ENCODE results near the gene ACTR3.

DNA sequence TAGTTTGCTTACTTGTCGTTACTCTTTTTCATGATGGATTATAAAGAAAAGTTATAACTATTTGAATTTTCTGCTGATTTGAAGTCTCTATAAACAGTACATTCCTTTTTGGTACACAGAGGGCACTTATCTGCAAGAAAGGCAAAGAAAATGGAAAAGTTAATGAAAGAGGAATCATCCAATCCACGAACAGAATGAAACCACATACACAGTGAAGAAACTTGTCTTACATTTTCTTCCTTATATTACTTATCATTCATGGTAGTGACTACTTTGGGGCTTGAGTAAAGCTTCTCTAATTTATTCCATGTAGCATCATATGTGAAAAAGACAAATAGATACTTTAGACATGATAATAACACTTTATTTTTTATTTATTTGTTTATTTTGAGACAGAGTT is 14.8 kb upstream of the ACTR3 start:
- TF ChIP-seq, protein P1, sequence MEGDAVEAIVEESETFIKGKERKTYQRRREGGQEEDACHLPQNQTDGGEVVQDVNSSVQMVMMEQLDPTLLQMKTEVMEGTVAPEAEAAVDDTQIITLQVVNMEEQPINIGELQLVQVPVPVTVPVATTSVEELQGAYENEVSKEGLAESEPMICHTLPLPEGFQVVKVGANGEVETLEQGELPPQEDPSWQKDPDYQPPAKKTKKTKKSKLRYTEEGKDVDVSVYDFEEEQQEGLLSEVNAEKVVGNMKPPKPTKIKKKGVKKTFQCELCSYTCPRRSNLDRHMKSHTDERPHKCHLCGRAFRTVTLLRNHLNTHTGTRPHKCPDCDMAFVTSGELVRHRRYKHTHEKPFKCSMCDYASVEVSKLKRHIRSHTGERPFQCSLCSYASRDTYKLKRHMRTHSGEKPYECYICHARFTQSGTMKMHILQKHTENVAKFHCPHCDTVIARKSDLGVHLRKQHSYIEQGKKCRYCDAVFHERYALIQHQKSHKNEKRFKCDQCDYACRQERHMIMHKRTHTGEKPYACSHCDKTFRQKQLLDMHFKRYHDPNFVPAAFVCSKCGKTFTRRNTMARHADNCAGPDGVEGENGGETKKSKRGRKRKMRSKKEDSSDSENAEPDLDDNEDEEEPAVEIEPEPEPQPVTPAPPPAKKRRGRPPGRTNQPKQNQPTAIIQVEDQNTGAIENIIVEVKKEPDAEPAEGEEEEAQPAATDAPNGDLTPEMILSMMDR (IDR thresholded peaks at IDR 0.05): no peak
- no peak for TF ChIP-seq POLR2A (IDR thresholded peaks at IDR 0.05)

Data from testis (tissue), 2 donors.